Fibroblast of villous mesenchyme (primary cell): Measurements from ENCODE around the gene LRP1-AS. TPM values are rescaled to one million over a fixed set of nuclear protein-coding genes. Genes with fewer than 3 reads are reported as not detected.

Experiments used
- DNase-seq: peaks from one replicate; pipeline ENCODE4 v3.0.0-alpha.2; 2010; ENCODE audit warnings: low read depth
- H3K4me3 ChIP-seq: 2 replicates; pipeline ENCODE4 v1.5.1; 2011; ENCODE audit warnings: low read depth, mild to moderate bottlenecking, low read length
- total RNA-seq: library from RNA; depleted of rRNA; stranded (reverse); fragments of >200 nt; gene quantifications from 2 replicates; pipeline ENCODE4 v1.2.3, GENCODE V29; 2012
- TF ChIP-seq, protein P1 (sequence below): IDR thresholded peaks from 2 replicates; pipeline ENCODE4 v1.5.1; 2012; ENCODE audit warnings: low read depth, mild to moderate bottlenecking, low read length; ENCODE audit not compliant: insufficient read depth

LRP1-AS gene
- total RNA-seq, 1 donor = not detected

- no peak for DNase-seq
- H3K4me3 ChIP-seq = no peak overlapping the region
- TF ChIP-seq, protein P1, sequence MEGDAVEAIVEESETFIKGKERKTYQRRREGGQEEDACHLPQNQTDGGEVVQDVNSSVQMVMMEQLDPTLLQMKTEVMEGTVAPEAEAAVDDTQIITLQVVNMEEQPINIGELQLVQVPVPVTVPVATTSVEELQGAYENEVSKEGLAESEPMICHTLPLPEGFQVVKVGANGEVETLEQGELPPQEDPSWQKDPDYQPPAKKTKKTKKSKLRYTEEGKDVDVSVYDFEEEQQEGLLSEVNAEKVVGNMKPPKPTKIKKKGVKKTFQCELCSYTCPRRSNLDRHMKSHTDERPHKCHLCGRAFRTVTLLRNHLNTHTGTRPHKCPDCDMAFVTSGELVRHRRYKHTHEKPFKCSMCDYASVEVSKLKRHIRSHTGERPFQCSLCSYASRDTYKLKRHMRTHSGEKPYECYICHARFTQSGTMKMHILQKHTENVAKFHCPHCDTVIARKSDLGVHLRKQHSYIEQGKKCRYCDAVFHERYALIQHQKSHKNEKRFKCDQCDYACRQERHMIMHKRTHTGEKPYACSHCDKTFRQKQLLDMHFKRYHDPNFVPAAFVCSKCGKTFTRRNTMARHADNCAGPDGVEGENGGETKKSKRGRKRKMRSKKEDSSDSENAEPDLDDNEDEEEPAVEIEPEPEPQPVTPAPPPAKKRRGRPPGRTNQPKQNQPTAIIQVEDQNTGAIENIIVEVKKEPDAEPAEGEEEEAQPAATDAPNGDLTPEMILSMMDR = no peak
Measured at GRCh38 chr12:57145460-57146059, 1.9 kb downstream of the LRP1-AS start.

DNA sequence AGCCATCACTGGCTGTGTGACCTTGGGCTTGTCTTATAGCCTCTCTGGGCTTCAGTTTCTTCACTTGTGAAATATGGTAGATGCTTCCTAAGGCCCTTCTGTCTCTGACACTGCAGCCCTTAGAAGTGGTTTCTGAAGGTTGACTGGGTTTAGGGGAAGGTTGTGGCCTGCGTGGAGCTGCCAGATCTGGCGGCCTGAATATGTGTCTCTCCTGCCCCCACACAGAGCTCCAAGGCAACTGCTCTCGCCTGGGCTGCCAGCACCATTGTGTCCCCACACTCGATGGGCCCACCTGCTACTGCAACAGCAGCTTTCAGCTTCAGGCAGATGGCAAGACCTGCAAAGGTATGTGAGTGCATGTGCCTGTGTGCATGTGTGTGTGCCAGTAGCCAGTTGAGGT is 4.0 kb downstream of the LRP1-AS start:
- TF ChIP-seq, protein P1 = no peak
- no peak overlapping the region for H3K4me3 ChIP-seq
- no peak for DNase-seq

GRCh38 chr12:57142727-57143126 is 4.7 kb downstream of the LRP1-AS start:
- TF ChIP-seq, protein P1 = no peak
- no peak for DNase-seq
- no peak overlapping the region for H3K4me3 ChIP-seq

- H3K4me3 ChIP-seq = no peak overlapping the region
- no peak for DNase-seq
- TF ChIP-seq, protein P1 = no peak
Measured at GRCh38 chr12:57142121-57142520, 5.3 kb downstream of the LRP1-AS start.

DNA sequence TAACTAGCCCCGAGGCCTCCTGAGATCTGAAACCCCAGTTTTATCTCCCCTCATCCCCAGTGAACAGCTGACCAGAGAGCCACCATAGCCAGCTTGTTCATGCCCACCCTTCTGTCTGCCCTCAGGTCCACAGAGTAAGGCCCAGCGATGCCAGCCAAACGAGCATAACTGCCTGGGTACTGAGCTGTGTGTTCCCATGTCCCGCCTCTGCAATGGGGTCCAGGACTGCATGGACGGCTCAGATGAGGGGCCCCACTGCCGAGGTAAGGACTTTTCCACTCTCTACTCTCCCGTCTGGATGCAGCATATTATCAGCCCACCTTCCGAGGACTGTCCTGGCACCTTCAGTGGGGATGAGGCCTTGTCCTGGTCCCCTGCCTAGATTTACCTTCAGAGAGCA is 6.2 kb downstream of the LRP1-AS start:
- no peak overlapping the region for H3K4me3 ChIP-seq
- no peak for DNase-seq
- TF ChIP-seq, protein P1 = no peak

- DNase-seq = no peak
- no peak overlapping the region for H3K4me3 ChIP-seq
- TF ChIP-seq, protein P1 = no peak
Measured at GRCh38 chr12:57139796-57140649, 7.4 kb downstream of the LRP1-AS start.
